OCI-LY3 (cell line): ENCODE measurements around the gene LDAH.

ENCODE experiments used
- H2AFZ ChIP-seq: fragments of 200-600, 300-600 bp; shearing (Covaris generic); 2 replicates; pipeline ENCODE4 v1.6.0; 2014; ENCODE audit warnings: antibody characterized with exemption, low read depth, low read length
- H3K27ac ChIP-seq: fragments of 200-600, 300-600 bp; sonication (generic); 2 replicates; pipeline ENCODE4 v1.5.1; 2014; ENCODE audit warnings: mild to moderate bottlenecking, low read length, moderate library complexity, mixed read lengths
- H3K27me3 ChIP-seq: fragments of 200-600, 300-600 bp; sonication (generic); 2 replicates; pipeline ENCODE4 v1.6.1; 2014; ENCODE audit warnings: low read depth, low read length, mixed read lengths
- H3K36me3 ChIP-seq: fragments of 200-600, 300-600 bp; sonication (generic); replicated peaks from 2 replicates; pipeline ENCODE3; 2014; ENCODE audit warnings: low read depth, low read length, mixed read lengths
- H3K4me1 ChIP-seq: fragments of 300-600, 200-600 bp; sonication (generic); 2 replicates; pipeline ENCODE4 v1.6.1; 2014; ENCODE audit warnings: low read length, mixed read lengths
- H3K4me2 ChIP-seq: fragments of 200-600, 300-600 bp; sonication (generic); 2 replicates; pipeline ENCODE4 v1.6.1; 2014; ENCODE audit warnings: low read length, mixed read lengths
- H3K4me3 ChIP-seq: fragments of 300-600, 200-600 bp; sonication (generic); 2 replicates; pipeline ENCODE4 v1.5.1; 2014; ENCODE audit warnings: antibody characterized with exemption, mild to moderate bottlenecking, low read length, moderate library complexity
- H3K79me2 ChIP-seq: fragments of 300-600, 200-600 bp; shearing (Covaris generic); 2 replicates; pipeline ENCODE4 v1.6.1; 2014; ENCODE audit warnings: mild to moderate bottlenecking, low read length, mixed read lengths
- H3K9ac ChIP-seq: fragments of 300-600, 200-600 bp; shearing (Covaris generic); 2 replicates; pipeline ENCODE4 v1.6.0; 2014; ENCODE audit warnings: mild to moderate bottlenecking, low read length, moderate library complexity
- H3K9me3 ChIP-seq: fragments of 200-600, 300-600 bp; shearing (Covaris generic); 2 replicates; pipeline ENCODE4 v1.6.1; 2014; ENCODE audit warnings: low read length, mixed read lengths; ENCODE audit not compliant: insufficient read depth
- H4K20me1 ChIP-seq: fragments of 200-600, 300-600 bp; sonication (generic); 2 replicates; pipeline ENCODE4 v1.6.1; 2016; ENCODE audit warnings: low read length, mixed read lengths; ENCODE audit not compliant: insufficient read depth
- CTCF ChIP-seq: fragments of 200-600, 300-600 bp; sonication (generic); IDR thresholded peaks from 2 replicates; pipeline ENCODE4 v1.5.1; 2014; ENCODE audit warnings: antibody characterized with exemption, low read length, low read depth
- EZH2phosphoT487 ChIP-seq: fragments of 200-600 bp; shearing (Covaris generic); IDR thresholded peaks from 2 replicates; pipeline ENCODE4 v1.6.1; 2018; ENCODE audit warnings: antibody characterized with exemption, mixed run types, low read depth

LDAH gene

GRCh38 chr2:20684581-20685063 lies 138.3 kb downstream of the LDAH start:
- Histone ChIP-seq H4K20me1 (no peaks in the 10 kb centered on the region), H2AFZ (no peak overlapping the region), H3K79me2 (peaks cover under 1% of the 10 kb centered on the region; the same call in 1 of the 2 replicates), H3K27ac (no peak overlapping the region), H3K4me3 (no peak overlapping the region), H3K27me3 (no peaks in the 10 kb centered on the region), H3K9ac (no peak overlapping the region), H3K4me1 (no peaks in the 10 kb centered on the region), H3K9me3 (0 out of 2 replicates have a peak, but pooled peaks cover 3% of the 10 kb centered on the region), H3K4me2 (no peak overlapping the region), H3K36me3 (peaks cover 51% of the 10 kb centered on the region)
- TF ChIP-seq EZH2phosphoT487 (no peak), CTCF (no peak)

GRCh38 chr2:20682167-20682920 lies 140.6 kb downstream of the LDAH start:
- no peak overlapping the region for H2AFZ ChIP-seq
- H3K9me3 ChIP-seq: no peaks in the 10 kb centered on the region
- no peak overlapping the region for H3K4me3 ChIP-seq
- no peaks in the 10 kb centered on the region for H4K20me1 ChIP-seq
- TF ChIP-seq CTCF (peak; percentile 63), EZH2phosphoT487 (no peak)
- no peaks in the 10 kb centered on the region for H3K27me3 ChIP-seq
- peaks cover 21% of the 10 kb centered on the region for H3K4me1 ChIP-seq
- peaks cover 18% of the 10 kb centered on the region for H3K79me2 ChIP-seq
- peaks cover 60% of the 10 kb centered on the region for H3K36me3 ChIP-seq
- no peak overlapping the region for H3K4me2 ChIP-seq
- no peak overlapping the region for H3K9ac ChIP-seq
- H3K27ac ChIP-seq: no peak overlapping the region

- H3K36me3 ChIP-seq: peaks cover 51% of the 10 kb centered on the region
Observed at GRCh38 chr2:20680744-20681375, 142.0 kb downstream of the LDAH start.

More at GRCh38 chr2:20680744-20681375, 142.0 kb downstream of the LDAH start:
- H3K4me3 ChIP-seq: no peak overlapping the region
- H3K4me2 ChIP-seq: no peak overlapping the region
- no peak overlapping the region for H3K9ac ChIP-seq
- H3K79me2 ChIP-seq: peaks cover 18% of the 10 kb centered on the region
- H3K27me3 ChIP-seq: no peaks in the 10 kb centered on the region
- peaks cover 35% of the 10 kb centered on the region for H3K4me1 ChIP-seq
- H3K27ac ChIP-seq: no peak overlapping the region
- no peak overlapping the region for H2AFZ ChIP-seq
- H3K9me3 ChIP-seq: no peaks in the 10 kb centered on the region
- TF ChIP-seq CTCF (no peak), EZH2phosphoT487 (no peak)
- no peaks in the 10 kb centered on the region for H4K20me1 ChIP-seq
